ENCODE results near the gene TTC3. TPM values are rescaled to one million over a fixed set of nuclear protein-coding genes. Genes with fewer than 3 reads are reported as not detected.

The TTC3 gene
- total RNA-seq, 3 donors from 2014 or later = 67.2 to 126 (median 98.1) TPM

DNA sequence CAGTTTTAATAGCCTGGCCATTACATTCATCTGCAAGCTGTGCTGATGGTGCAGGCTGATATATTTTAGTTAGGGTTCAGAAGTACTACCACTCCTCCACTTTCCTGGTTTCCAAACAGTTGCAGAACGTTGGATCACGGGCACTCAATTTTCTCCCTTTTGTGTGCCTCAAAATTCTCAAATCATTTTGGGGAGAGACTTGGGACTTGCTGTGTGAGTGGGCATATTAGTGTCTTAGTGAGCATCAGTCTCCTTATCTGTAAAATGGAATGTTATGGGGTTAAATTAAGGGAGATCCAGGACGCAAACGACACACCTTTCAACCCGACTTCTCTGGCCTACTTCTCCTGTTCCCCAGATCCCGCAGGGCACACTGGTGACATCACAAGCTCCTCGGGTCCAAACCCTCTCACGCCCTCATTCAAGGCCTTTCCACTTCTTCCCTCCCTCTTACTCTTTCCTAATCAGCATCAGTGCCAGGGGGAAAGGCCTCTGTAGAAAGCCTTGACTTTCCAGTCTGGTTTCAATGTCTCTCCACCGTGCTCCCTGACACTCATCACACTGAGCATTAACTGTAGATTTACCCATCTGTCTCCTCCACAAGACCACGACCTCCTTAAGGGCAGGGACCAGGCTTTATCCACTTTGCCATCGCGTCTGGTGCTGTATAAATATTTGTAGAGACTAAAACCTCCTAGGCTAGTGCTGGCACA, 1.3 kb upstream of the TTC3 start:
- peaks cover 11% of the 10 kb centered on the region for H3K4me1 ChIP-seq (ENCODE audit: low read depth)
- peak overlapping the region; percentile 69 for H3K4me3 ChIP-seq
- TF ChIP-seq, protein P1, sequence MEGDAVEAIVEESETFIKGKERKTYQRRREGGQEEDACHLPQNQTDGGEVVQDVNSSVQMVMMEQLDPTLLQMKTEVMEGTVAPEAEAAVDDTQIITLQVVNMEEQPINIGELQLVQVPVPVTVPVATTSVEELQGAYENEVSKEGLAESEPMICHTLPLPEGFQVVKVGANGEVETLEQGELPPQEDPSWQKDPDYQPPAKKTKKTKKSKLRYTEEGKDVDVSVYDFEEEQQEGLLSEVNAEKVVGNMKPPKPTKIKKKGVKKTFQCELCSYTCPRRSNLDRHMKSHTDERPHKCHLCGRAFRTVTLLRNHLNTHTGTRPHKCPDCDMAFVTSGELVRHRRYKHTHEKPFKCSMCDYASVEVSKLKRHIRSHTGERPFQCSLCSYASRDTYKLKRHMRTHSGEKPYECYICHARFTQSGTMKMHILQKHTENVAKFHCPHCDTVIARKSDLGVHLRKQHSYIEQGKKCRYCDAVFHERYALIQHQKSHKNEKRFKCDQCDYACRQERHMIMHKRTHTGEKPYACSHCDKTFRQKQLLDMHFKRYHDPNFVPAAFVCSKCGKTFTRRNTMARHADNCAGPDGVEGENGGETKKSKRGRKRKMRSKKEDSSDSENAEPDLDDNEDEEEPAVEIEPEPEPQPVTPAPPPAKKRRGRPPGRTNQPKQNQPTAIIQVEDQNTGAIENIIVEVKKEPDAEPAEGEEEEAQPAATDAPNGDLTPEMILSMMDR (IDR thresholded peaks at IDR 0.05) = no peak
- ATAC-seq = peak; percentile 2
- intact Hi-C loops (cut with DNase I, micrococcal nuclease) = no loop called here
- no peaks in the 10 kb centered on the region for H3K9me3 ChIP-seq
- DNase-seq = peak; percentile 52 to 70 (median 54)
- H3K36me3 ChIP-seq (ENCODE audit: low read depth) = no peaks in the 10 kb centered on the region

GRCh38 chr21:37072274-37072987, 623 bp upstream of the TTC3 start:
- H3K9me3 ChIP-seq = no peaks in the 10 kb centered on the region
- intact Hi-C loops (cut with DNase I, micrococcal nuclease) = no loop called here
- peak; percentile 59 for ATAC-seq
- peak in 2 of 3 donors; percentile 84 to 90 for DNase-seq
- peaks cover 11% of the 10 kb centered on the region for H3K4me1 ChIP-seq (ENCODE audit: low read depth)
- H3K36me3 ChIP-seq (ENCODE audit: low read depth) = no peaks in the 10 kb centered on the region
- TF ChIP-seq, protein P1 (IDR thresholded peaks at IDR 0.05) = no peak
- H3K4me3 ChIP-seq = peak overlapping the region; percentile 69

GRCh38 chr21:37073417-37074196, 553 bp downstream of the TTC3 start:
- Histone ChIP-seq H3K4me3 (peak overlapping the region; percentile 69), H3K4me1 (ENCODE audit: low read depth) (peaks cover 11% of the 10 kb centered on the region), H3K36me3 (ENCODE audit: low read depth) (no peaks in the 10 kb centered on the region), H3K9me3 (no peaks in the 10 kb centered on the region)
- TF ChIP-seq, protein P1 (IDR thresholded peaks at IDR 0.05) = no peak
- DNase-seq = peak; percentile 66 to 83 (median 81)
- peak; percentile 54 for ATAC-seq
- intact Hi-C loops (cut with DNase I, micrococcal nuclease) = no loop called here

DNA sequence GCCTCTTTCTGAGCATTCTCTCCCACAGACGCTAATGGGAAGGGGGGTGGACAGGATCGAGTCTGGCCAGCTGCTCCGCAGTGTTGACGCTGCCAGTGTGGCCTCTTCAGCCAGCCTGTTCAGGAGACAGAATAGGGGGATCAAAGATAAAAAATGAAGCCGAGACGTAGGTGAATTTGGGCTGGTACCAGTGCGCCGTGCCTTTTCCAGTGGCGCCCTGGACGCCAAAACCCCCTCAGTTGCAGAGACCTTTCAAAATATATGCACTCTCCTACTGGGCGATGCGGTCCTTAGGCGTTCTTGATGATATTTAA, 1.1 kb downstream of the TTC3 start:
- no peak for DNase-seq
- Histone ChIP-seq H3K36me3 (ENCODE audit: low read depth) (no peaks in the 10 kb centered on the region), H3K4me3 (peak overlapping the region; percentile 69), H3K9me3 (no peaks in the 10 kb centered on the region), H3K4me1 (ENCODE audit: low read depth) (peaks cover 11% of the 10 kb centered on the region)
- intact Hi-C loops (cut with DNase I, micrococcal nuclease) = no loop called here
- TF ChIP-seq, protein P1 (IDR thresholded peaks at IDR 0.05) = no peak
- peak; percentile 2 for ATAC-seq

DNA sequence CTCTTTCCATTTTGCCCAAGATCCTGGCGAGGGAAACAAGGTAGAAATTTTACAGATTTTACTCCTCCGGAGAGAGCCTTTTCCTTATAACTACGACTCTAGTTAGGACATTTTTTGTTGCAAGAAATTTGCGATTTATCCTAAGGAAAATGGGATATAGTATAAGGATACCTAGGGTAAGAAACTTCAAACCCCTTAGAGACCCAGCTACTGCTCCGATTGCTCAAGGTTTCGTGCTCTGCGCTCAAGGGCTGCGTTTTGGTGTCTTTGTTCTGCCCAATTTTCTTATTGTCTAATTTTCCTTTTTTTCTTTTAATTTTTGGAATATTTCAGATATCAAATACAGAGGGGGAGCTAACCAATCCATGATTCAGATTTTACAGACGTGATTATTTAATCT, 1.5 kb downstream of the TTC3 start:
- ATAC-seq (no peak), DNase-seq (no peak)
- intact Hi-C loops (cut with DNase I, micrococcal nuclease) = no loop called here
- TF ChIP-seq, protein P1 (IDR thresholded peaks at IDR 0.05) = no peak
- H3K9me3 ChIP-seq = no peaks in the 10 kb centered on the region
- no peaks in the 10 kb centered on the region for H3K36me3 ChIP-seq (ENCODE audit: low read depth)
- H3K4me3 ChIP-seq = no peak overlapping the region
- H3K4me1 ChIP-seq (ENCODE audit: low read depth) = peaks cover 11% of the 10 kb centered on the region

All from mucosa of descending colon (tissue), 3 donors.